HG02763 (cell line): ENCODE results near the gene SH3TC1.

Experiments used
- ATAC-seq: cut with Tn5 transposase; IDR thresholded peaks from one replicate; pipeline ENCODE4 v1.9.1; 2021; ENCODE audit warnings: mild to moderate bottlenecking, moderate library complexity; ENCODE audit not compliant: unreplicated experiment

Gene SH3TC1

DNA sequence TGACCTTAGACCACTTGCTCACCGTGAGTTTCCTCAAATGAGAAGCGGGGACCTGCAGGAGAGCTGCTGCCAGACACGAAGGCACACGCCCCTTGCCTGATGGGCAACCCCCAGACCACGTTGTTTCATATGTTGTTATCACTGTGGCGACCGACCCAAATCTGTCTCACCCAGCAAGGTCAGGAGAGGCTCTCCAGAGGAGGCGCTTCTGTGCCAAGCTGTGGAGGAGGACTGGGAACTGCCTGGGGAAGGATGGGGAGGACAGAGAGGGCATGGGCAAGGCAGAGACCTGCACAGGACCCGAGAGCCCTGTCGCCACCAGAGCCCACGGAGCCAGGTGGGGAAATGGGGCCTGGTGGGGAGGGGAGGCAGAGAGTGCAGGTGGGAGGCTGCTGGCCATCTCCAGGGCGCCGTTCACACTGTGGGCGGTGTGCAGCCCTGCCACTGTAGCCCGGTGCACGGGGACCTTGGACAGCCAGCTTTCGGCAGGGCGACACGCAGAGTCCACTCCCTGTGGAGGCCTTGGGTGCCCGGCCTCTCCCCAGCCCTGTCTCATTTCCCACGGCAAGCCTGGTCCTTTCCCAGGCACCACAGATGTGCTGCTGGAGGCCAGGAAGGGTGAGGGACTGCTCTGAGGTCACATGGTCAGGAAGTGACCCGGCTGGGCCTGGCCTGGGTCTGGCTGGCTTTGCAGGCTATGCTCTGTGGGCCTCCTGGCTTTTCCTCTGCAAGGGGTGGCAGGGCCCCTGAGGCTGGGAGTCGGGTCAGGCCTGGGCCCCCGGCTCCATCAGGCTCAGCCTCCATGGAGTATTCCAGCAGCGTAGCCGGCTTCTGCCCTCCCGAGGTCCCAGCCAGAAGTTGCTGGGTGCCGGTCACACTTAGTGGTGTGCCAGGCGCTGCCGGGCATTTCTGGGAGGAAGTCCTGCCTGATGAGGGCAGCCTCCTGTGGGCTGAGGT is 73.7 kb downstream of the SH3TC1 start:
- ATAC-seq: no peak

DNA sequence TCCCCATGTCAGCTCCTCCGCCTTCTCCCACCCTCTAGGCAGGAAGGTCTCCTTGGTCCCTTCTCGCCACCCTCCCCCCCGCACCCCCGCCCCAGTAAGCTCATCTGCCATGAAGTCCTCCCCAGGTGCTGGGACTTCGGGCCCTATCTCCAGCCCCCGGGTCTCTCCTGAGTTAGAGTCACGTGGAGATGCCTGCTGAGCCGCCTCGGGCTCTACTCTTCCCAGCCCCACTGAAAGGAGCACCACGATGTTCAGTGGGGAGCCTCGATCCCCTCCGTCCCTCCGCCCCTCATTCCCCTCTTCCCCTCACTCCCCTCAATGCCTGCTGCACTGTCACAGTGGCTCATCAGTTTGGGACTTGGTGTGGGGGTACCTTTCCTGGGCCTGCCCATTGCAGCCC is 74.4 kb downstream of the SH3TC1 start:
- no peak for ATAC-seq

DNA sequence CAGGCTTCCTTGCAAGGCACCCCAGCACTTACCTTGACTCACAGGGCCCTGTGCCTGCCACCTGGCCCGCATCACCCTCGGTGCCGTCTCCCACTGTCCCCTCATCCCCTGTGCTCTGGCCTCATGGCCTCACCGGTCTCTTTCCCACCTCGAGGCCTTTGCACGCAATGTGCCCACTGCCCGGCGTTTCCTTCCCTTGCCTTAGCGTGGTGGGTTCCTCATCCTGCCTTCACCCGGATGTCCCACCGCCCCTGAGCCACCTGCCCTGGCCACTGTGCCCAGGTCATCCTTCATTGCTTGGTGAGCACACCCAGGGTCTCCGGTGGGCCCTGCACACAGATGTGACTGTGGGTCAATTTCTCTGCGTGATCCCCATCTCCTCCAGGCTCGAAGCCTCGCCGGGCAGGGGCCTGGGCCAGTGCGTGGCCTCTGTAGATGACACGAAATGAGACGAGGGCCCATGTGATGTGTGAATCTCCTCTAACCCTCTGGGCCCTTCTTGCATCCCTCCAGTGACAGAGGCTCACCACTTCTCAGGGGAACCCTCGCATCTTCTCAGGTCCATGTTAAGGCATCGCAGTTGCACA is 75.1 kb downstream of the SH3TC1 start:
- no peak for ATAC-seq

DNA sequence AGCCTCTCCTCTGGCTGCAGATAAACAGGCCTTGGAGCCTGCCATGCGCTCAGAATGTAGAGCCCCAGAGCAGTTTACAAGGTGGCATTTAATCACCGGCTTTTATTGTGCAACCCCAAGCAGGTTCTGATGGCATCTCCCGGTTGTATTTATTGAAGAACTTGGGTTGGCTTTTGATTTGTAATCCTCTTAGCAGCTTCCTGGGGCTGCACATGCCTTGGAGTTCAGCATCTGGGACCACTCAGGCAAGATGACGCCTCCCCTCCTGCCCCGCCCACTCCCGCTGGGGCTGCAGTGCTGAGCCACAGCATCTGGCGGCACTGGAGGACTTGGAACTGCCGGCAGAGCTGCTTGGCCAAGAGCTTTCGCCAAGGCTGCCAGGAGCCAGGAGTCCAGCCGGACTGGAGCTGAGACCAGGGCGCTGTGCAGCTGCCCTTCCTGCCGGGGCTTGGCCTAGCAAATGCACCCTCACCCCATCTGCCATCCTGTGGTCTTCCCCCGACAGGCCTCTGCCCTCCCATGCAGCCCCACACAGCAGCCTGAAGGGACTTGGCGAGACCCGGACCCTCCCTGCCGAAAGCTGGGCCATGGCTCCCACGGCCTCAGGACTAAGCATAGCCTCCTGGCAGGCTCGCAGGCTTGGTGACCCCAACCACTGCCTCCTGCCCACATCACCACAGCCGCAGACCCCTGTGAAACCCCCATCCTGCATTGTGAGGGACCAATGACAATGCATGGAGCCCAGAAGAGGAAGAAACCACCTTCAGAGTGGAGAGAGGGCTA is 75.9 kb downstream of the SH3TC1 start:
- ATAC-seq: no peak

DNA sequence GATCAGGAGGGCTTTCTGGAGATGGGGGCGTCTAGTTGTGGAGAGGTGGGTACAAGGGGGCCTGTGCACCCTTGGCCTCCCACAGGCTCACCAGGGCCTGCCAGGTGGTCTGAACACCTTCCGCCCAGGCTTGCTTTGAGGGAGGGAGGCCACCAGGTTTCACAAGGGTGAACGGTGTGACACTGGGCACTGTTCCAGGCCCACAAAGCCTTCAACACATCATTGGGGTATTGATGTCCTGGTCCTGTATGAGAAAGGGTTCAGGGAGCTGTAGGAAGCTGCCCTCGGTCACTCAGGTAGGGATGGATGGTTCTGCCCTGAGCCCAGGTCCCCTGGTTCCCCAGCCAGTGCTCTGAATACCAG is 76.4 kb downstream of the SH3TC1 start:
- ATAC-seq: no peak

DNA sequence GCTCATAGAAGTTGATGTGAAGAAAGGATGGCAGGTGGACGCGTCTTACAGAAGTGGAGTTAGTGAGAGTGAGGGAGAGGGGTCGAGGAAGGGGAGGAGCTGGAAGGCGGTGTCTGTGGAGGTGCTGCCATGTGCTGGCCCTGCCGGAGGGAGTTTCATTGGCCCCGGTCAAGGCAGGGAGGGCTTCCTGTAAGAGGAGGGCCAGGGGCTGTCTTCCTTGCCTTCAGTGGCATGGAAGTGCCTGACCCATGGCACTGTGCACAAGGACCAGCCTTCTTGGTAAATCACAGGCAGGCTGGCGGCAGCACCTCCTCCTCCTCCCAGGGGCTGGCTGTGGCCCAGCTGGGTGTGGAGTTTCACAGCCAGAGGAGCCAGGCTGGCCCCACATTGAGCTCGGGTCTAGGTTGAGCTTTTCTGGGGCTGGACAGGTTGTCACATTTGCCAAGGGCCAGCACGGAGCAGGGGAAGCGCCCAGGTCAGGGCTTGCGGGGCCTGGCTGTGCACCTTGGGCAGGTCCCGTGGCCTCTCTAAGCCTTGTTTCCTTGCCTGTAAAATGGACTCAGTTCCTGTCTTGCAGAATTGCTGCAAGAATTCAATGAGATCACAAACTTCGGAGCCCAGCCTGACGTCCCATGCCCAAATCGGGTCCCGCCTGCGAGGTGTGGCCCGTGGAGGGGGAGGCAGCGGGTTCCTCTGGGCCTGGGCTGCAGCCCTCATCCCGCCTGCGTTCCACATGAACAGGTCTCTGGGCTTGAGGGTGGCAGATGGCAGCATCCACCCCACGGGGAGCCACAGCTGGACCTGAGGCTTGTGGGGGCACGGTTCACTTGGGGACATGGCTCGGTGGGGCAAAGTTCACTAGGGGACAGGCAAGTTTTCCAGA is 77.5 kb downstream of the SH3TC1 start:
- no peak for ATAC-seq

DNA sequence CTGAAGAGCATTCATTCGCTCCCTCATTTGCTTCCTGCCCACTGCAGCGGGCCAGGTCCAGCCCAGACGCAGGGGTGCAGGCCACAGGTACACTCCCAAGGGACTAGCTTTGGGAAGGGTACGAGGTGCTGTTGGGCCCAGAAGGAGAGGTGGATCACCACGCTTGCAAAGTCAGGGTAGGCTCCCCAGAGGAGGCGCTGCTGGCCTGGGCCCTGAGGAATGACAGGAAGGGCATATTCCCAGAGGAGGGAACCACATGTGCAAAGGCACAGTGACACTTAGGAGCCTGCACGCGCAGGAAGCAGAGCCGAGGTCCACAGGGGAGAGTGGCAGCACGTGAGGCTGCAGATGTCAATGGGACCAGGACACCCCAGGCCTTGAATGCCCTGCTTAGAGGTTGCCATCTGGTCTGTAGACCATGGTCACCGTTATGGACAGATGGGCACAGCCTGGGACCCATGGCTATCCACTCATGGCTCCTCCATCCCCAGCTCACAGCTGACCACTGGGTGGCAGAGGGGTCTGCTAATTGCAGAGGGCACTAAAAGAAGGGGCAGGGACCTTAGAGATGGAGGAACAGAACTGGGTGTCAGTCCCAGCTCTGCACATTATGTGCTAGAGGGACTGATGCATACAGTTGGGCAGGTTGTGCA is 78.4 kb downstream of the SH3TC1 start:
- no peak for ATAC-seq

DNA sequence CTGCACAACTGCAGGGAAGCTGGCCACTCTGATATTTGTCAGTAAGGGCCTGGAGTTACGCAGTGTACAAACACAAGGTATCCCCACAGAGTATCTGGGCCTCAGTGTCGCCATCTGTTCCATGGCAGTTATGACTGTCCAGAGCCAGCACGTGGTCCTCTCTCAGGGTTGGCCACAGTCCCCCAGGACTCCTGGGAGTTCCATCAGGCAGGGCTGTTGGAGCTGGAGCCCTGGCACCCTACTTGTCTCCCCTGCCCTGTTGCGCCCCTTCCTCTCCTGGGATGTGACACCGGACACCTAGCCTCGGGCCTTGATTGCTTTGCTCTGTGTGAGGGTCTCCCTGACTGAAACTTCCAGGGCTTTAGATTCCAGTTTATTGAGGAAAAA is 78.9 kb downstream of the SH3TC1 start:
- no peak for ATAC-seq

DNA sequence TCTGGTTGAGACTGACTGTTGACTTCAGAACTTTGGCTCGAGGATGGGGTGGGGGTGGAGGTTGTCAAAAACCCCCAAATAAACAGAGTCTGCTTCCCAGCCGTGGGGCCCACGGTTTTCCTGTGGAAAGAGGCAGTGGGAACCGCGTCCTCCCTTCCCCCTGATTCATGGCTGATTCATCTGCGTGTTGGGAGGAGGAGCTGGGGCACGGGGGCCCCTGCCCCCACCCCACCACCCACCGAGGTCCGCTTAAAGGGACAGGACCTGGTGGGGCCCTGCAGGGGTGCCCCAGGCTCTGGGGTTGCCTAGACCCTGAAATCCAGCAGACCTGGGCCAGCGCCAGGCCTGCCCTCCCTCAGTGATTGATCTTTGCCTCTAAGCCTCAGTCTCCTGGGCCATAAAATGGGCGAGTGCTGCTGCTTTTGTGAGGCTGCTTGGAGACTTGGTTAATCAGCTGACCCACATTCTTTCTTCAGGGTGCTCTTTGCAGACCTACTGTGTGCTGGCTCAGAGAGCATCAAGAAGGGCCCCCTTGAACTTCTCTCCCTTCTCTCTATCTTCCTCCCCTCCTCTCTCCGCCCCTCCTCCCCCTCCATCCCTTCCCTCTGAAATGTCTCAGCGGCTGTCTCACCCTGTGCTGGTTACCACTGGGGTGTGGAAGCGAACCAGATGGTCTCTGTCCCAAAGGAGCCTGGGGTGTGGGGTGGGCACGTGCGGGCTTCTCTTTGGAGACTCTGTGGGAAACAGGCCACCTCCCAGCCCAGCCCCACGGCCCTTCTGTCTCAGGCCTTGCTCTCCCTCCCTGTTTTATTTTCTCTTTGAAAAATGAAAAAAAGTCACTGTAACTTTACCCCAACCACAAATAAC is 79.6 kb downstream of the SH3TC1 start:
- ATAC-seq: no peak

DNA sequence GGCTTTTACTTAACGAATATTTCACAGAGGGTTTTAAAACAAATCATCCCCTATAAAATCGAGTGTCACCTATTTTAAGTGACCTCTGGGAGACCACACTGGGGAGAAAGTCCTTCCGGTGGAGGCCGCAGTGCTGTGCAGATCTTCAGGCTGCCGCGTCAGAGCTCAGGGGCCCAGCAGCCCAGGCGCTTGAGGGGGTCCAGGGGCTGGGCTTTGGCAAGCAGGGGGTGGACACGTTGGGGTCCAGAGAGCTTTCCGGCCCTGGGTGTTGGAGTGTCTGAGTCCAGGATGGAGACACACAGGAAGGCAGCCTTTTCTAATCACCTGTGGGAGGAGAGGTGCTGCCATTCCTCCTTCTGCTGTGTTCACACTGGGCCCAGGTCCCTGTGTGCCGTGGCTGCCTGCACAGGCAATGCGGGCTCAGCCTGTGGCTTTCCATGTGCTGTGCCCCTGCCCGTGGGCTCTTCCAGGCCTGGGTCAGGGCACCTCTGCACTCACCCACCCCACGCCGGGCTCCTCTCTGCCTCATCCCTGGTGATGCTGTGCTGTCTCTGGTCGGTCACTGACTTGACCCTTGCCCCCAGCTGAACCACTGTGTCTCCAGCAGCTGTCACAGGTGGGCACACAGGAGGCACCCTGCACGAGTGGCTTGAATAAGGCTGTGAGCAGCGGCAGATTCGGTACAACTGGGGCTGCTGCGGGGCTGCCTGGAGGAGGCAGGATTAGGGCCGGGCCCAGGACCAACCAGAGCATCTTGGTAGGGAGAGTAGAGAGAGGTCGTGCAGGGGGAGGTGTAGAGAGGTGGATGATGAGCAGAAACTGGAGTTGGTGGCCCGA is 80.4 kb downstream of the SH3TC1 start:
- no peak for ATAC-seq

DNA sequence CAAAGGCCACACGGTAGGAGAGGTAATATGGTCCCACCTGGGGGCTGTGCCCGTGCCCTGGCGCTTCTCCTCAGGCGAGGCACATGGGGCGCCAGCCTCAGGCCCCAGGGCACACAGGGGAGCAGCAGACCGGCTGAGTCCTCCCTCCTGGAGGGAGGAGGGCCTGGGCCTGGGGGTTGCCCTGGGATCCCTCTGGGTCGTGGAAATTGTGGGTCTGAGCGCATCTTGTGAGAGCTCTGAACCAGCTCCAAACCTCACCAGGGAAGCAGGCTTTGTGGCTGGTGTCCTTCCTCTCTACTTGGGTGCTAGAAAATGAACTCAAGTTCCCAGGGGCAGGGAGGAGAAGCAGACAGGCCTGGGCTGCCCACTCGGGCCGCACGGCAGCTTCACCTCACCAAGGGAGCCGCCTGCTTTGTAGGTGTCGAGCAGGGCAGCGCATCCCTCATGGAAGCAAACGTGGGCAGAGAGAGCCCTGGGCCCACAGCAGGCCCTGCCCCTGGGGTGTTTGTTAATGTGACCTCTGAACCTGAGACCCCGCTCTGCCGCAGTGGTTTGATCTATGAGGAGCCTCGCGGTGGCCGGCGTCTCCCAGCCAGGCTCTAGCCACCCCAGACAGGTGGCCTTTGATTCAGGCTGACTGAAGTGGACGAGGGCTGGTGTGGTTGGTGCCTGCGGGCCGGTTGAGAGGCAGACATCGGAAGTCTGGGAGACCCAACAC is 81.2 kb downstream of the SH3TC1 start:
- no peak for ATAC-seq

DNA sequence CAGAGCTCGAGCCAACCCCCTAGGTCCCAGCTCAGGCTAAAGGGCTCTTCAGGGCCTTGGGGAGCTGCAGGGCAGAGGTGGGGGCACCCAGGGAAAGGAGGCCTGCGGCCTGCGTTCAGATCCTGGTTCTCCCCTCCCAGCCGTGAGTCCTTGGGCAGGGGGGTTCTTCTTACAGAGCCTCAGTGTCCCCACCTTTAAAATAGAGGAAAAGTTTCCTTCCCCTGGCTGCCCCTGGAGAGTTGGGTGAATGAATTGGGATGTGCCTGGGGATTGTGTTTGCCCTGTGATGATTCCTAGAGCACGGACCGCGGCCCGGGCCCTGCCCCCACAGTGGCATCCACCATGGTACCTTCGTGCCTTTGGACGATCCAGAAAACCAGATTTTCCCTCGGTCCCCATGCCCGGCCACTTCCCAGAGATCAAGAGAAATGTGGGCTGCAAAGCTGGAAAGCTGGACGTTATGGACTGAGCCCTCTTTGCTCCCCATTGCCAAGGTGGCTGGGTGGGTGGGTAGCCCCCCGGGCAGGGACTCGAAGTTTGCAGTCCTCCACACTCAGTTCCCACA is 81.9 kb downstream of the SH3TC1 start:
- ATAC-seq: no peak

DNA sequence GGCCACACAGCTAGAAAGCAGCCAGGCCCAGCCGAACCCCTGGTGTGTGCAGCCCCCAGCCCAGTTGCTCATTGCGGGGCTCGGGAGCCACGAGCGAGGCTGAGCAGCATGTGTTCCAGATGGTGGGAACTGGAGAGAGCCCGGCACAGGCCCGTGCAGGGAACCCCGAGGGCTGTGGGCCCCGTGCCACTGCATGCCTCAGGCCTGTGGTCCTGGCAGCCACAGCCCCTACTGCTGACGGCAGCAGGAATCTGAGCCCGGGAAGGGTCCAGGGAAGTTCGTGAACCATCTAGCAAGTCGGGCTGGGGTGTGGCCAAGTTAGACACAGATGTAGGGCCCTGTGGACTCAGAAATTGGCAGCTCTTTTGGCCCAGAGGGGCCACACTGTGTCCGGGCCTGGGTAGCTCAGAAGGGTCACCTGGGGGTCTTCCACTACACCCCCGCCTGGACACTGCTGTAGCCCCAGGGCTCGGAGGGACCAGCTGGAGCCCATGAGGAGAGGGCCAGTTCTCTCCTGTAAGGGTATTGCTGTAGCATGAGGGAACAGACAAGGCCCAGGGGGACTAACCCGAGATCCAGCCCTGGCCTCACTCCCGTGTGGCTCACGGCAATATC is 82.5 kb downstream of the SH3TC1 start:
- ATAC-seq: no peak

DNA sequence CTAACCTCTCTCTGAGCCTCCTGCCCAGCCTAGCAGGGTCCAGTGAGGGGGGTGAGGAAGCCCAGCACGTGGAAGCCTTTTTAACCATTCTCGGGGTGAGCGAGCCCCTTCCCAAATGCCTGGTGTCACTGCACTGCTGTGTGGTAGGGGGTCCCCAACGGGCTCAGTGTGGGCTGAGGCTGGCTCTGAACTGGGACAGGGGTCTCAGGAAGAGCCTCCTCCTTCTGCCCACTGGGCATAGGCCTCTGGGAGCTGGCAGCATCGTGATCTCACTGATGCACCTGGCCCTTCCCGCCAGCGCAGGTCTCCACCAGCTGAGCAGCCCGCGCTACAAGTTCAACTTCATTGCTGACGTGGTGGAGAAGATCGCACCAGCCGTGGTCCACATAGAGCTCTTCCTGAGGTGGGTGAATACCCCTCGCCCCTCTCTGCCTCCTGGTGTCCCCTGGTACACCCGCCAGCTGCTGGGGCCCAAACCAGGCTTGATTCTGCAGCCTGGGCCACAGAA is 83.1 kb downstream of the SH3TC1 start:
- no peak for ATAC-seq

DNA sequence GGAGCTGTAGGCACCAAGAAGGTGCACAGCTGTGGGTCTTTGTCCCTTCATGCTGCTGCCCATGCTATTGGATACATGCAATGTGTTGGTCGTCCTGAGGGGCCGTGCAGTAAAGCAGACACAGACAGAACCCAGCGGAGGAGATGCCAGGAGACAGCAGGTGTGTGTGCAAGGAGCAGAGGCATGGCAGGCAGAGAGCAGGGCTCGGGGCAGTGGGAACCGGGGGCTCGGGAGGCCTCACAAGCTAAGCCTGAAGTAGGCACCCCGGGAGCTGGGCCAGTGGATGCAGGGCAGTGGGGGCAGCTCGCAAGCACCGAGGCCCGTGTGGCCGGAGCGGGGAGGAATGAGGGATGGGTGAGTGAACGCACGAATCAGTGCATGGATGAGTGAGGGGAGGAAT is 83.7 kb downstream of the SH3TC1 start:
- no peak for ATAC-seq

DNA sequence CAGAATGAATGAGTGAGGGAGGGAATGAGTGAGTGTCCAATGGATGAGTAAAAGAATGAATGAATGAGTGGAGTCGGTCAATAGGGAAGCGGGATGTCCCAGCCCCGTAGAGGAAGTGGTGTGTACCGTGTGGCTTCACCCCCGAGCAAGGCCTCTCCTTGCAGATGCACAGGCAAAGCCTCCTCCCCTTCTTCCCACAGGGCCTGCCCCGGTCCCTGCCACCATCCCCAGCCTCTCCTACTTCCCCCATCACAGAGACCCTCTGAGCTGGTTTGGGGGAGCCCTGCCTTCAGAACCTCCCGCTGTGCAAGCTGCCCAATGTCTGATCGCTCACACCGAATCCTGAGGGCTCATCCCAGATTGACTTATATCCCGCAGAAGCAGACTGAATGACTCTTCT is 84.1 kb downstream of the SH3TC1 start:
- no peak for ATAC-seq

DNA sequence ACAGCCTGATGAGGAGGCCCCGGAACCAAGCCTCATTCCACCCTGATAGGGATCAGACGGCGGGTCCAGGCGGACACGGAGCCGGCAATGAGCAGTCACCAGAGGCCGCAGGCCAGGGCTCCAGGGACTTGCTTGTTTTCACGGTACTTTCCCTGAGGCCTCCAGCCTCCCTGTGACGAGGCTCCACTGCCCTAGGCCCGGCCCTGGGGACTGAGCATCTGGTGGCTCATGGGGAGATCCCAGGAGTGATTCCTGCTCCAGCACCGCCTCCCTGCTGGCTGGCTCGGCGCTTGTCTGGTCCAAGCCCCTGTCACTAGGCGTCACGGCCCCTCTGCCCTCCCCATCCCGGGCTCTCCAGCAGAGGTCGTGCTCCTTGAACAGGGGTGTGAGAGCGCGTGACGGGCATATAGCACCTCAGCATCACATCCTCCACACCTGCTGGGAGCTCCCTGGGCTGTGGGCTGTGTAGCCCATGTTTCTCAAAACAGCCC is 84.6 kb downstream of the SH3TC1 start:
- no peak for ATAC-seq
